Fibroblast of the conjunctiva (primary cell): ENCODE data around the gene HACD4.
"Not testable (repeated sequence)": the region's sequence is repeated elsewhere in the genome, so short reads cannot be mapped to it uniquely, and the experiment has no call there.

Experiments
- DNase-seq: peaks from one replicate; pipeline ENCODE4 v3.0.0-alpha.2; 2010; ENCODE audit warnings: low read depth

The HACD4 gene

DNA sequence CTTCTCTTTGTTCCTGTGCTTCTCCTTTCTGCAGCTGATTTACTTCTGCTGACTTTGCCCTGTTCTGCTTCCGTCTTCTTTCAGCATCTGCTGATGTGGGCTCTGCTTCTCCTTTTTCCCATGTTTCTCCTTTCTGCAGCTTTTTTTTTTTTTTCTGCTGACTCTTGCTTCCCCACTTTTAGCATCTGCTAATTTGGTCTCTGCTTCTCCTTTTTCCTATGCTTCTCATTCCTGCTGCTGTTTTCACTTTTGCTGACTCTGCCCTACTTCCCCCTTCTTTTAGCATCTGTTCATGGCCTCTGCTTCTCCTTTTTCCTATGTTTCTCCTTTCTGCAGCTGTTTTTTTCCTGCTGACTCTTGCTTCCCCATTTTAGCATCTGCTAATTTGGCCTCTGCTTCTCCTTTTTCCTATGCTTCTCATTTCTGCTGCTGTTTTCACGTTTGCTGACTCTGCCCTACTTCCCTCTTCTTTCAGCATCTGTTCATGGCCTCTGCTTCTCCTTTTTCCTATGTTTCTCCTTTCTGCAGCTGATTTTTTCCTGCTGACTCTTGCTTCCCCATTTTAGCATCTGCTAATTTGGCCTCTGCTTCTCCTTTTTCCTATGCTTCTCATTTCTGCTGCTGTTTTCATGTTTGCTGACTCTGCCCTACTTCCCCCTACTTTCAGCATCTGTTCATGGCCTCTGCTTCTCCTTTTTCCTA lies 58.0 kb downstream of the HACD4 start:
- DNase-seq = not testable (repeated sequence)

DNA sequence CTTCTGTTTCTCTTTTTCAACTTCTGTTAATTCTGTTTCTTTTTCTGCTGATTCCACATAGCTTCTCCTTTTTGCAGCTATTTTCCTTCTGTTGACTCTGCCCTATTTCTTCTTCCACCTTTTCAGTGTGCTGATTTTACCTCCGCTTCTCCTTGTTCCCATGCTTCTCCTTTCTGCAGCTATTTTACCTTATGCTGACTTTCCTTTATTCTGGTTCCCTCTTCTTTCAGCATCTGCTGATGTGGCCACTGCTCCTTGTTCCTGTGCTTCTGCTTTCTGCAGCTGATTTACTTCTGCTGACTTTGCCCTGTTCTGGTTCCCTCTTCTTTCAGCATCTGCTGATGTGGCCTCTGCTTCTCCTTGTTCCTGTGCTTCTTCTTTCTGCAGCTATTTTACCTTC lies 58.8 kb downstream of the HACD4 start:
- no peak for DNase-seq

DNA sequence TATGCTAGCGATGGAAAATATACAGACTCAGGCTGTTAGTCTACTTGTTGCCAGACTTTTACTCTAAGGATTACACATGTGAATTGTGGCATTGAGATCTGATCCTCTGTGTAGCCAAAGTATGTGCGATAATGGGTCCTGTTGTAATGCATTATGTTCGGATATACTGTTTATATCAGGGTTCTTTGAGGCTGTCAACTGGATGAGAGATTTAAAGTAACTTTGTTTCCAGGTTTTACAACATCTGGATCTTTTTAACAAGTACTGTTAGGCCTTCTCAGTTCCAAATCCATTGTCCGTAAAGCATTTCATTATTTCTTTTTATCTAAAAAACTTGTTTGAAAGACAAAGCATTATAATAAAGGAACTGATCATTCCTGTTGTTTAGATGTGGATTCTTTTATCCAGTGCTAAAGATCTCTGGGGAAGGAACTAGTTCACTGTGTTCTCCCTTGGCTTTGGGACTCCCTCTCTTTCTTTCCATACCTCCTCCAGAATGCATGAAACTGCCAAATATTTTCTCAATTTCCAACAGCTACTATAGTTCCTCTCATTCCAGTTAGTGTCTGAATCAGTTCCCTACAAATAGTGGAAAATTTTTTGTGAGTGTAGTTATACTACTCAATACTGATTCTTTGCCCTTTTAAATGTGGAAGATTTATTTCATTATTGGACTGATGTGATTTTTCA lies 68.8 kb downstream of the HACD4 start:
- peak; percentile 4 for DNase-seq

DNA sequence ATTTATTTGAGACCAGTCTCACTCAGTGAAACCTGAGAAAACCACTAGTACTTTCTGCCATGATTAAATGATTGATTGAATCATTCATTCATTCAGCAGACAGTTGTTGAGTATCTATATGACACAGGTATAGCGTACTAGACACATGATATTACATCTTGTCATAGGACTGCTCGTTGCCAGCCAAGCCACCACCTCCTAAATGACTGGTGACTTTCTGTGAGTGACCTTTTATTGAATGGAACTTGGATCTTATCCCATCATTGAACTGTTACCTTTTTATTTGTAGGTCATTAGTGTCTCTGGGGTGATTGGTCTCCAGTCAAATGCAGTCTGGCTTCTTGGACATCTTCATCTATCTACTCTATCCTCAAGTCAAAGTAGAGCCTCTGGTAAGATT lies 80.7 kb downstream of the HACD4 start:
- no peak for DNase-seq
